Parathyroid adenoma (tissue), 2 donors: ENCODE measurements around the gene PRKG1.

Experiments used
- H2AFZ ChIP-seq: fragments of 300-600 bp; sonication (generic); one replicate; pipeline ENCODE4 v1.7.0; 2017; ENCODE audit warnings: antibody characterized with exemption, mild to moderate bottlenecking
- H3K27ac ChIP-seq: fragments of 300-600 bp; sonication (generic); one replicate; pipeline ENCODE4 v1.7.0; 2017
- H3K27me3 ChIP-seq: fragments of 300-600 bp; sonication (generic); one replicate; pipeline ENCODE4 v1.7.0; 2017; ENCODE audit warnings: low read length; ENCODE audit not compliant: control insufficient read depth, insufficient read depth
- H3K36me3 ChIP-seq: fragments of 300-600 bp; sonication (generic); one replicate; pipeline ENCODE4 v1.7.0; 2017; ENCODE audit warnings: low read length; ENCODE audit not compliant: control insufficient read depth, insufficient read depth
- H3K4me1 ChIP-seq: fragments of 300-600 bp; sonication (generic); one replicate; pipeline ENCODE4 v1.7.0; 2017; ENCODE audit warnings: control low read depth
- H3K4me2 ChIP-seq: fragments of 300-600 bp; sonication (generic); one replicate; pipeline ENCODE4 v1.7.0; 2017; ENCODE audit warnings: low read length
- H3K4me3 ChIP-seq: fragments of 300-600 bp; sonication (generic); one replicate; pipeline ENCODE4 v1.7.0; 2017; ENCODE audit warnings: low read depth, low read length
- H3K79me2 ChIP-seq: fragments of 300-600 bp; sonication (generic); one replicate; pipeline ENCODE4 v1.7.0; 2017; ENCODE audit warnings: control low read depth
- H3K9ac ChIP-seq: fragments of 300-600 bp; sonication (generic); one replicate; pipeline ENCODE4 v1.7.0; 2017; ENCODE audit warnings: mild to moderate bottlenecking
- H3K9me3 ChIP-seq: fragments of 300-600 bp; sonication (generic); one replicate; pipeline ENCODE4 v1.7.0; 2017; ENCODE audit warnings: low read length; ENCODE audit not compliant: control insufficient read depth
- CTCF ChIP-seq: fragments of 300-600 bp; sonication (generic); IDR thresholded peaks from one replicate; pipeline ENCODE4 v1.7.0; 2017; ENCODE audit warnings: antibody characterized with exemption, mild to moderate bottlenecking
- donor health status: primary hyperparathyroidism.

The PRKG1 gene

GRCh38 chr10:51937308-51938140 is 863.2 kb downstream of the PRKG1 start:
- Histone ChIP-seq H3K9me3 (no peaks in the 10 kb centered on the region), H2AFZ (no peak overlapping the region), H3K4me2 (no peak overlapping the region), H3K27me3 (no peaks in the 10 kb centered on the region), H3K36me3 (no peaks in the 10 kb centered on the region), H3K9ac (no peak overlapping the region), H3K4me1 (no peaks in the 10 kb centered on the region), H3K27ac (no peak overlapping the region), H3K4me3 (no peak overlapping the region), H3K79me2 (no peaks in the 10 kb centered on the region)
- TF ChIP-seq CTCF, result no peak

- Histone ChIP-seq H3K9ac (no peak overlapping the region), H3K4me2 (no peak overlapping the region), H3K79me2 (no peaks in the 10 kb centered on the region), H3K4me1 (no peaks in the 10 kb centered on the region), H3K36me3 (no peaks in the 10 kb centered on the region), H3K27me3 (no peaks in the 10 kb centered on the region), H3K4me3 (no peak overlapping the region), H3K9me3 (no peaks in the 10 kb centered on the region), H3K27ac (no peak overlapping the region), H2AFZ (no peak overlapping the region)
- TF ChIP-seq CTCF, result no peak
Measured at GRCh38 chr10:51950371-51950995, 876.2 kb downstream of the PRKG1 start.

- Histone ChIP-seq H3K27ac (no peak overlapping the region), H3K79me2 (no peaks in the 10 kb centered on the region), H3K4me1 (no peaks in the 10 kb centered on the region), H3K4me3 (no peak overlapping the region), H2AFZ (no peak overlapping the region), H3K4me2 (no peak overlapping the region), H3K9ac (no peak overlapping the region), H3K36me3 (no peaks in the 10 kb centered on the region), H3K27me3 (no peaks in the 10 kb centered on the region), H3K9me3 (no peaks in the 10 kb centered on the region)
- no peak for TF ChIP-seq CTCF
Measured at GRCh38 chr10:51950996-51951555, 876.8 kb downstream of the PRKG1 start.

- H3K9me3 ChIP-seq, result no peaks in the 10 kb centered on the region
- H3K4me2 ChIP-seq, result no peak overlapping the region
- H3K9ac ChIP-seq, result no peak overlapping the region
- no peak overlapping the region for H2AFZ ChIP-seq
- no peaks in the 10 kb centered on the region for H3K79me2 ChIP-seq
- no peak overlapping the region for H3K4me3 ChIP-seq
- H3K27me3 ChIP-seq, result no peaks in the 10 kb centered on the region
- H3K4me1 ChIP-seq, result no peaks in the 10 kb centered on the region
- no peaks in the 10 kb centered on the region for H3K36me3 ChIP-seq
- no peak for TF ChIP-seq CTCF
- no peak overlapping the region for H3K27ac ChIP-seq
Measured at GRCh38 chr10:51951601-51952000, 877.3 kb downstream of the PRKG1 start.
